Activated T-cell treated with anti-CD3 and anti-CD28 coated beads, Interleukin-2, amount 50 U/mL, for 24 hours (primary cell): ENCODE results near the gene TOM1L2.

ENCODE experiments used
- DNase-seq: peaks from one replicate; pipeline ENCODE4 v3.0.0-alpha.2; 2020
- H3K27ac Mint-ChIP-seq: 2 replicates; pipeline ENCODE4 v1.8.0; 2020; ENCODE audit warnings: mild to moderate bottlenecking, mixed read lengths
- H3K27me3 Mint-ChIP-seq: 2 replicates; pipeline ENCODE4 v1.8.0; 2020; ENCODE audit warnings: mixed read lengths
- H3K36me3 Mint-ChIP-seq: 2 replicates; pipeline ENCODE4 v1.8.0; 2020; ENCODE audit warnings: low read depth, mixed read lengths
- H3K4me1 Mint-ChIP-seq: 2 replicates; pipeline ENCODE4 v1.8.0; 2020; ENCODE audit warnings: low read depth, mixed read lengths
- H3K4me3 Mint-ChIP-seq: 2 replicates; pipeline ENCODE4 v1.8.0; 2020; ENCODE audit warnings: mild to moderate bottlenecking, moderate library complexity, mixed read lengths
- H3K9me3 Mint-ChIP-seq: 2 replicates; pipeline ENCODE4 v1.8.0; 2020; ENCODE audit warnings: mixed read lengths

Gene TOM1L2

DNA sequence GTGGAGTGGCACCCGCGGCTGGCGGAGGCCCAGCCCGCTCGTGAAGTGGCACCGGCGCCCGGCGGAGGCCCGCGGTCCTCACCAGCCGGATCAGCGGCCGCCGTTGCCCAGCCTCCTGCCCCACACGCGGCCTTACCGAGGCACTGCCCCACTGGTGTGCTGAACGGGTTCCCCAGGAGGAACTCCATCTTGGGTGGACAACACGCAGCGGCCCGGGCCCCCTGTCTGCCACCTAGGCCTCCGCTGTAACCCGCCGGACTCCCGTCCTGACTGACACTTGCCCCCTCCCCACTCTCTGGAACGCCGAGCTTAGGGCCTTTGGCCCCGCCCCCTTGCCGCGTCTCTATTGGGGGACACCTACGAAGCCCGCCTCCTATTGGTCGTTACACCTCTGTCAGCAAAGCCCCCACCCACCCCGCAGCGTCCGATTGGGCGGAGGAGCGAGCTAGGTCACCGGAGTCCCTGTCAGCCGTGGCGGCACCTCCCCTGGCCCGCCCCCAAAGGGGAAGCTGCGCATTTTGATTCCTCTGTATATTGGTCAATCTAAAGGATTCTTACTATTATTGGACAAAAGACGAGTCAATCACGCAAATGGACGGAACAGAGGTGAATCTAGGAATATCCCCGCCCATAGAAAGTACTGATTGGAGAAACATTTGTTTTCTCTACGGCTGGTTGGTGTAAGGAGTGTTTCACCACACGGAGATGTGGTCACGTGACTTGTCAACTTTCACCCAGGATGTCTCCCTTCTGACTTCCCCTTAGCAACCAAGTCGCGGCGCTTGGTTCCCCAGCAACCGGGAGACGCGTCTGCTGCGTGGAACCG lies at the start of gene TOM1L2, which contains the start of gene DRC3:
TOM1L2 (minus strand) TSS at position 275 of the 826 bp plus-strand sequence; CDS start at position 188, 87 bp downstream.
DRC3 (plus strand) TSS at position 737 of the 826 bp plus-strand sequence. CDS start 4,737 bp downstream, outside the sequence.
- H3K9me3 Mint-ChIP-seq = no peaks in the 10 kb centered on the region
- H3K4me1 Mint-ChIP-seq = peaks cover 42% of the 10 kb centered on the region
- peak within 1 kb of the TSS; percentile 91 for H3K4me3 Mint-ChIP-seq
- DNase-seq = peak; percentile 99
- peak within 1 kb of the TSS; percentile 94 for H3K27ac Mint-ChIP-seq
- no peaks in the 10 kb centered on the region for H3K27me3 Mint-ChIP-seq
- peaks cover 2% of the 10 kb centered on the region for H3K36me3 Mint-ChIP-seq

DNA sequence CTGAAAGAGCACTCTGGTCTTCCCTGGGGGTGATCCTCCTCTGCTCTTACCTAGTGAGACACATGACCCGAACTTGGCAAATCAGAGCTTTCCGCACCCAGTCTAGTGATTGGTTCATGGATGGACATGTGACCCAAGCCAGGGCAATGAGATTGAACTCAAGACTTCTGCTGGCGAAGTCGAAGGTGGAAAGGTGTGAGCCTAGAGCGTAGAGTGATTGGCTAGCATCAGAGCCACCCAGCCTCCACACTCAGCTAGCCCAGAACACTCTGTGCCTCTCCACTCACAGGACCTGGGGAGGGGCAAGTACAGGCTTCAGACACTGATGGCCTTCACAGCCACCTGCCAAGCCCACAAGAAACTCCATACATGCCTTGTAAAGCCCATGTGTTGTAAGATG lies 49.2 kb upstream of the TOM1L2 start:
- Mint-ChIP-seq H3K9me3 (no peaks in the 10 kb centered on the region), H3K36me3 (peaks cover 76% of the 10 kb centered on the region)

DNA sequence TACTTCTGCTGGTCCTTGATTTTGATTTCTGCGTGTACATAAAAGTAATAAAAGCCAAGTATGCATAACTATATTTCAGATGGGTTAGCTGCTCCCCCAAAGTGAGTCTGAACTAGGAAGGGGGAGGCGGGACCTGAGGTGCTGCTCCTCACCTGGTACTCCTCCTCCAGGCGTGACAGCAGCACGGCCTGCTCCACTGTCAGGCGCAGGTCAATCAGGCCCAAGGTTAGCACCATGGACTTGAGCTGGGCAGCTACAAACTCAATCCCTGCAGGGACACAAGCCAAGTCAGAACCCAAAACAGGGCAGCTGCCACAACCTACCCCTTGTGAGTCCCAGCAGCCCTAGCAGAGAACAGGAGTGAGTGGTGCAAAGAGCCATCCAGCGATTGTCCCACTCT lies 48.8 kb upstream of the TOM1L2 start:
- no peak overlapping the region for H3K4me3 Mint-ChIP-seq
- peaks cover 11% of the 10 kb centered on the region for H3K4me1 Mint-ChIP-seq
- H3K27me3 Mint-ChIP-seq = no peaks in the 10 kb centered on the region
- no peaks in the 10 kb centered on the region for H3K9me3 Mint-ChIP-seq
- H3K36me3 Mint-ChIP-seq = peaks cover 77% of the 10 kb centered on the region
- H3K27ac Mint-ChIP-seq = no peak overlapping the region
- no peak for DNase-seq

More for the DNA sequence above, 49.2 kb upstream of the TOM1L2 start:
- no peaks in the 10 kb centered on the region for H3K27me3 Mint-ChIP-seq
- peaks cover 15% of the 10 kb centered on the region for H3K4me1 Mint-ChIP-seq
- no peak overlapping the region for H3K4me3 Mint-ChIP-seq
- no peak overlapping the region for H3K27ac Mint-ChIP-seq
- DNase-seq = no peak

DNA sequence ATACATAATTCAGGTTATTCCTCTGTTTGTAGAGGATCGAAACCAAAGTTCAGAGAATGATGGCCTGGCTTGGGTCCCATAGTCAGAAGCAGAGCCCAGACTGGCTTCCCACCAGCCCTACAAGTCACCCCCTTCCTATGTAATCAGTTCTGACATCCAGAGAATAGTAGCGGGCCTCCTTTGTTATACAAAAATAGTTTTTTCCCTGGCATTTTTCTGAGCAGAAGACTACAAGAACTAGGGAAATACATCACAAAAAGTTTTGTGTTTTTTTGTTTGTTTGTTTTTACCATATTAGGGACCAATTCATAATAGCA lies 47.6 kb upstream of the TOM1L2 start:
- DNase-seq = no peak
- H3K9me3 Mint-ChIP-seq = no peaks in the 10 kb centered on the region
- H3K36me3 Mint-ChIP-seq = peaks cover 78% of the 10 kb centered on the region
- no peak overlapping the region for H3K27ac Mint-ChIP-seq
- H3K4me1 Mint-ChIP-seq = no peaks in the 10 kb centered on the region
- H3K27me3 Mint-ChIP-seq = no peaks in the 10 kb centered on the region
- no peak overlapping the region for H3K4me3 Mint-ChIP-seq

DNA sequence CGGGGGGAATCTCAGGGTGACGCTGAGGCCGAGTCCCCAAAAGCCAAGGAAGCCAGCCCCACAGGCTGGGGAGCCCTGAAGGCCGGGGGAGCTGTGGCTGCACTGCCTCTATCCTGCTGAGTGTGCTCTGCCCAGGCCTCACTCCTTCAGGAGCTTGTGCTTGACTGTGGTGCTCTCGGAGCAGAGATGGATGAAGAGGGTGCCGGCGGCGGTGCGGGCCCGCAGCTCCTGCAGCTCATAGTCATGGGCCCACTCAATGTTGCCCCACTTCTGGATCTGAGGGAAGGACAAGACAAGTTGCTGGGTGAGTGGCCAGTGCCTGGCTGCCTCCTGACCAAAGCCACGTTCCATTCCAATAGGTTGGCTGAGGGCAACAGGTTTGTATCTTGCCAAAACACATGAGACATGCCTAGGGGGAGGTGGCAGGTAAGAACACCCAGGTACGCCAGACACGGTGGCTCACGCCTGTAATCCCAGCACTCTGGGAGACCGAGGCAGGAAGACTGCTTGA lies 46.3 kb upstream of the TOM1L2 start:
- H3K4me1 Mint-ChIP-seq = no peaks in the 10 kb centered on the region
- H3K27ac Mint-ChIP-seq = no peak overlapping the region
- peaks cover 75% of the 10 kb centered on the region for H3K36me3 Mint-ChIP-seq
- no peaks in the 10 kb centered on the region for H3K27me3 Mint-ChIP-seq
- H3K9me3 Mint-ChIP-seq = no peaks in the 10 kb centered on the region
- H3K4me3 Mint-ChIP-seq = no peak overlapping the region
- DNase-seq = no peak

DNA sequence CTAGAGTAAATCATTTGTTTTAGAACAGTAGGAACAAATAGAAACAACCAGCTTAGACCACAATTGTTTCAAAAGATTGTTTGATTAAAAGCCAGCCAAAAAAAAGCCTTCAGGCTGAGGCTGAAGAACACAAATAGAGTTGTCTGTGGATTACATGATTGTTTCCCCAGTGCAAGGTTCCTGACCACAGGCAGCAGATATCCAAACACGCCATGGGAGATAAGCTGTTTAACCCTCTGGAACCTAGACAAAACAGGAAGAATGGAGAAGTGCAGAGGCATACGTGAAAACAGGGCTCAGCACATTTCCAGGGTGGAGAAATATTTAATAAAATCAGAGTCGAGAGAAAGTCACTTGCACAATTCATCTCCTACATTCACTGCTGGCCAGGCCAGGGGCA lies 45.8 kb upstream of the TOM1L2 start:
- Mint-ChIP-seq H3K27ac (no peak overlapping the region), H3K36me3 (peaks cover 78% of the 10 kb centered on the region), H3K27me3 (no peaks in the 10 kb centered on the region), H3K9me3 (no peaks in the 10 kb centered on the region), H3K4me1 (no peaks in the 10 kb centered on the region), H3K4me3 (no peak overlapping the region)
- no peak for DNase-seq

DNA sequence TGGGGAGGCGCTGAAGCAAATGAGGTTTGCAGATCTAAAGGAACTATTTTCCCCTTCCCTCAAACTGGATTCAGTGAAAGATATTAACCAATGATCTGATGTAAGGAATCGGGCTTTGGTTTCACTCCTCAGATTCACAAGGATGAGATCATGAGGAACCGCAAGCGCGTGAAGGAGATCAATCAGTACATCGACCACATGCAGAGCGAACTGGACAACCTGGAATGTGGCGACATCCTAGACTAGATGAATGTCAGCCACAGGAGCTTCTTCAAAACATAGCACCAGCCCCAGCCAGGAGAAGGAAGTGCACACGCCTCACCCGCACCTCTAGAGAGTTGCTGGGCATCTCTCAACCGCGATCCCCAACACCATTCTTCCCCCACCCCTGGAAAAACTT lies 44.2 kb upstream of the TOM1L2 start:
- H3K36me3 Mint-ChIP-seq = peaks cover 83% of the 10 kb centered on the region
- no peak overlapping the region for H3K4me3 Mint-ChIP-seq
- H3K9me3 Mint-ChIP-seq = no peaks in the 10 kb centered on the region
- no peak overlapping the region for H3K27ac Mint-ChIP-seq
- H3K27me3 Mint-ChIP-seq = no peaks in the 10 kb centered on the region
- no peaks in the 10 kb centered on the region for H3K4me1 Mint-ChIP-seq
- no peak for DNase-seq

DNA sequence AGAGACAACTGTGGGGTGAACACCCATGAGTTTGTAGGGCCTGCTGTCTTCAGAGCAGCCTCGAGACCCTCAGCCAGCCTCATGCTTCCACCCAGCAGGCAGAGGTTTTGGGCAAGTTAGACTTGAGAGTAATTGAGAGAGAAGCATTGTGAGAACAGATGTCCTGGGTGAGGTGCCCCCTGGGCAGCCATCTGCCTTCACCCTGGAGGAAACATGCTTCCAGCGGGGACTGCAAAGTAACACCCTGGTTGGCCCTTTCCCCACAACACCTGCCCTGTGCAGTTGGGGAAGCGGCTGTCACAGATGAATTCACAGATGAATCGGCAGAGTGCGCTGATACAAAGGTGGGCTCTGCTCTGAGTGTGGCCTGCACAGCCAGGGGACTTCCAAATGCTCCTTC lies 43.4 kb upstream of the TOM1L2 start:
- peaks cover 82% of the 10 kb centered on the region for H3K36me3 Mint-ChIP-seq
- no peaks in the 10 kb centered on the region for H3K9me3 Mint-ChIP-seq

DNA sequence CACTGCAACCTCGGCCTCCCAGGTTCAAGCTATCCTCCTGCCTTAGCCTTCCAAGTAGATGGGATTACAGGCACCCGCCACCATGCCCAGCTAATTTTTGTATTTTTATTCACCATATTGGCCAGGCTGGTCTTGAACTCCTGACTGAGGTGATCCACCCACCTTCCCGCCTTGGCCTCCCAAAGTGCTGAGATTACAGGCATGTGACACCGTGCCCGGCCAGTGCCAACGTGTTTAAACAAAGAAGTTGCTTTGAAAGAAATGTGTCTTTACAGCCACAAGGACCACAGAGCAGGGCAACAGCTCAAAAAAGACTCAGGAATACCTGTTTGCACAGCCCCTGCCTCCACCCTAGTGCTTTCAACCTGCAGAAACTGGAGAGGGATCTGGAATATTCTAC lies 41.8 kb upstream of the TOM1L2 start:
- Mint-ChIP-seq H3K4me3 (no peak overlapping the region), H3K27me3 (no peaks in the 10 kb centered on the region), H3K9me3 (no peaks in the 10 kb centered on the region), H3K4me1 (no peaks in the 10 kb centered on the region), H3K36me3 (peaks cover 83% of the 10 kb centered on the region), H3K27ac (no peak overlapping the region)
- DNase-seq = no peak

More for the DNA sequence above, 43.4 kb upstream of the TOM1L2 start:
- Mint-ChIP-seq H3K4me3 (no peak overlapping the region), H3K27me3 (no peaks in the 10 kb centered on the region), H3K4me1 (no peaks in the 10 kb centered on the region), H3K27ac (no peak overlapping the region)
- DNase-seq = no peak

DNA sequence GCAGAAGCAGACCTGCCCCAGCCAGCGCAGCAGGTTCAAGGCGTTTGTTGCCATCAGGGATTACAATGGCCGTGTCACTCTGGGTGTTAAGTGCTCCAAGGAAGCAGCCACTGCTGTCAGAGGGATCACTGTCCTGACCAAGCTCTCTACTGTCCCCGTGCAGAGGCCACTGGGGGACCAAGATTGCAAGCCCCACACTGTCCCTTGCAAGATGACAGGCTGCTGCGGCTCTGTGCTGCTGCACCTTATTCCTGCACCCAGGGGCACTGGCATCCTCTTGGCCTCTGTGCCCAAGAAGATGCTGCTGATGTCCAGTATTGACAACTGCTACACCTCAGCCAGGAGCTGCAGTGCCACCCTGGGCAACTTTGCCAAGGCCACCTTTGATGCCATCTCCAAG lies 39.1 kb upstream of the TOM1L2 start:
- H3K4me3 Mint-ChIP-seq = no peak overlapping the region
- peaks cover 78% of the 10 kb centered on the region for H3K36me3 Mint-ChIP-seq
- no peaks in the 10 kb centered on the region for H3K27me3 Mint-ChIP-seq
- no peak overlapping the region for H3K27ac Mint-ChIP-seq
- H3K9me3 Mint-ChIP-seq = no peaks in the 10 kb centered on the region
- no peak for DNase-seq
- no peaks in the 10 kb centered on the region for H3K4me1 Mint-ChIP-seq

DNA sequence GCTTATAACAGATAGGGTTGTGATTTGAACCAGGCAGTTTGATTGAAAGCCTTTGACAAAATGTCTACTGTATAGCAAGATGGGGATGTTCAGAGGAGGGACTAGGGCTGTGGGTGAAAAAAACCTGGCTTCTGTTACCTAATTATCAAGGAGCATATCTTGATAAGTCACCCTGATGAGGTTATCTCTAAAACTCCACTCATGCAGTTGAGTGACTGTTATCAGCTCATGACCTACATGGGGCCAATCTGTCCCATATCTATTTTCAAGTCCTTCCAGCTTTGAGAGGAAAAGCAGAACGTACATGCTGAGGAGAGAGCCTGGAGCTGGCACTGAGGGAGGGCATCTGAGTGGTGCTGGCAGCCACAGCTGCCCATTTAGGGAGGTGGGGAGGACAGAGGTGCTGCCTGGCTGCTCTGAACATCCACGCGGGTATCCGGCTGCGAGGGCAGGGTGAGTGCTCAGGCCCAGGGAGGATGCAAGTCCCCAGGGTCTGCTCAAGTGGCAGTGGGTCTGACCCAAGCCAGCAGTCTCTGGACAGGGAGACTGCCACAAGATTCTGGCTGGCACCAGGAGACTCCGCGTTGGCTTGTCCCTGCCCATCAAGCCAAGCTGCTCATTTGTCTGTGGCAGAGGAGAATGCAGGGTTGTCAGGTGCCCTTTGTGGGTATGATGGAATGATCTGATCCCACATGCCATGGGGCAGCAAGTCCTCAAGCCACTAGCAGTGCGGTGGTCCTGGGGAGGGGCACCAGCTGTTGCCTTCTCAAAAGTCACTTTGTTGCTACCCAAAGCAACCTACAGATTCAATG lies 37.6 kb upstream of the TOM1L2 start:
- H3K27me3 Mint-ChIP-seq = no peaks in the 10 kb centered on the region
- no peak for DNase-seq
- H3K36me3 Mint-ChIP-seq = peaks cover 69% of the 10 kb centered on the region
- no peaks in the 10 kb centered on the region for H3K9me3 Mint-ChIP-seq
- H3K4me1 Mint-ChIP-seq = no peaks in the 10 kb centered on the region
- H3K4me3 Mint-ChIP-seq = no peak overlapping the region
- no peak overlapping the region for H3K27ac Mint-ChIP-seq

DNA sequence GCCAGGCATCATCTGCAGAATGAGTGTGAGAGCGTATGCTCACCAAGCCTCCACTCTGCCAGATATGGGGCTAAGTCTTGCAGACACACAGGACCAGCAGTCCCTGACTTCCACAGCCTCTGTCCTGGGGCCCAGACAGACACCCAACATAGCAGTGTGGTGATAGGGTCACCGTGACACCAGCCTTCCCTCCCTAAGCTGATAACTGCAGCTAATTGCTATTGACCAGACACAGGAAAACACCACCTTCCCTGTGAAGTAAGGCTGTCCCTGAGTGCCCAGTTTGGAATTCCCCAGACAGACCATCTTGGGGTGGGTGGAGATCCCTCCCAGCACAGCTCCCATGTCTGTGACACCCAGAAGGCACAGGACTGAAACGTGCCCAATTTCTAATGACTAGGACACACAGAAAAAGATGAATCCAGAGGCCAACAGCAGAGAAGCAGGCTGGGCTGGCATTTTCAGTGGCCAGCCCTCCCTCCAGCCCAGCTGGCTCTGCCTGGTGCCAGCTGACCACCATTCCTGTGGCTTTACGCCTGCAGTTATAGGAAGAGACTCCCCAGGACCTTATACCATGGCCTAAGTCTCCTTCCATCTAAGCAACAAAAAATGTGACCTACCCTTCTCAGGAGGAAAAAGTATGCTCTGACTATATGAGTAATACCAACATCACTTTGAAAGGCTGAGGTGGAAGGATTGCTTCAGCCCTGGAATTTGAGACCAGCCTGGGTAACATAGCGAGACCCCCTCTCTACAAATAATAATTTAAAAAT lies 36.5 kb upstream of the TOM1L2 start:
- H3K9me3 Mint-ChIP-seq = no peaks in the 10 kb centered on the region
- no peaks in the 10 kb centered on the region for H3K4me1 Mint-ChIP-seq
- H3K27ac Mint-ChIP-seq = no peak overlapping the region
- DNase-seq = no peak
- H3K36me3 Mint-ChIP-seq = peaks cover 61% of the 10 kb centered on the region
- H3K4me3 Mint-ChIP-seq = no peak overlapping the region
- no peaks in the 10 kb centered on the region for H3K27me3 Mint-ChIP-seq

DNA sequence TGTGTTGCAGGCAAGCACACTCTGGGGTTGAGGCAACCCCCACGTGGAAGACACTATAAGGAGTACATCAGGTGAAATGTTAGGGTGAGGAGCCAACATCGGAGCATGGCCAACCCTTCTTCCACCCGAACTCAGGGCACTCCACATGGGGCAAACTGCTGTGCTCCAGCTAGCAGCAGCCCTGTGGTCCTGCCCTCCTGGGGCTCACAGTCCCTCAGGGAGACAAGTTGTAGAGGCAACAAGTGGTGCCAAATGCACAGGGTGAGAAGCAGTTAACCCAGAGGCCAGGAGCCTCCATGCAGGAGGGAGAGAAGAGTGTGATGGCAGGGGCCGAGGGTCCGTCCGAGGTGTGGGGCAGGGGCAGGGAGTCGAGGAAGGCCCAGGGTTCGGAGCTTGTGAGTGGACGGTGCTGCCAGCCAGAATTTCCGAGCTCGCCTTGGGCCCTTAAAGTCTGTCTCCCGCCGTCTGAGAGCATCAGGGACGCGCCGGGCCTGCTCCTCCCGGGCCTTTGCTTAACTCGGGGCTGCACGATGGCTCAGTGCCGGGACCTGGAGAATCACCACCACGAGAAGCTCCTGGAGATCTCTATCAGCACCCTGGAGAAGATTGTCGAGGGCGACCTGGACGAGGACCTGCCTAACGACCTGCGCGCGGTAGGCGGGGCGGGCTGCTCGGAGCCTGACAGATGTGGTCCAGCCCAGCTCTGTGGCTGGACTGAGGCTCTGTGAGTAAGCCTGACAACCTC lies 34.5 kb upstream of the TOM1L2 start:
- DNase-seq = no peak
- Mint-ChIP-seq H3K4me1 (no peaks in the 10 kb centered on the region), H3K27ac (peak overlapping the region; percentile 27), H3K27me3 (no peaks in the 10 kb centered on the region), H3K9me3 (no peaks in the 10 kb centered on the region), H3K36me3 (peaks cover 43% of the 10 kb centered on the region), H3K4me3 (no peak overlapping the region)

DNA sequence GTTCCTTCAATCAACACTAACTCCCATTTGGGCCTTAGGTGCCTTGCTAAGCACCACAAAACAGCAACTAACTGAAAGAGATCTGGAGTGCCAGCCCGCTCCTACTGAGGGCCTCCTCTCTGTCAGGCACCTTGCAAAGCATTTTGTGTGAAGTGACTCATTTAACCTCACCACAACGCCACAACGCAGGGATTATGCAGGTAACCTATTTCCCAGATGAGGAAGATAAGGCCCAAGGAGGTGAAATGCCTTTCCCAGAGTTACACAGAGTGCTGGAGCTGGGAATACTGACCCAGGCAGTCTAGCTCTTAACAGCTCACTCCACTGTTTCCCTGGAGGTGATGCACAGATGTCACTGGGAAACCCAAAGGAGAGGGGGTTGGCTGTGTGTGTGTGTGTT lies 33.3 kb upstream of the TOM1L2 start:
- H3K36me3 Mint-ChIP-seq = peaks cover 33% of the 10 kb centered on the region
- no peak for DNase-seq
- no peaks in the 10 kb centered on the region for H3K4me1 Mint-ChIP-seq
- H3K27ac Mint-ChIP-seq = peak overlapping the region; percentile 24
- no peaks in the 10 kb centered on the region for H3K9me3 Mint-ChIP-seq
- no peak overlapping the region for H3K4me3 Mint-ChIP-seq
- no peaks in the 10 kb centered on the region for H3K27me3 Mint-ChIP-seq
